Aorta (tissue), 5 donors: Measurements from ENCODE around the gene CSNK2A1. TPM values are rescaled to one million over a fixed set of nuclear protein-coding genes. Genes with fewer than 3 reads are reported as not detected.

Experiments
- ATAC-seq: fragments of 200-7000 bp; cut with Tn5 transposase; one replicate; pipeline ENCODE4 v1.9.1; 2022; ENCODE audit warnings: moderate library complexity; ENCODE audit not compliant: low FRiP score
- DNase-seq, 2 donors: peaks; one replicate each; pipeline ENCODE4 v3.0.0-alpha.2; 2020
- H3K27ac ChIP-seq, 2 donors: one replicate each; pipeline ENCODE4 v1.5.1; 2013; ENCODE audit warnings: low read length in 2 of 2, mild to moderate bottlenecking in 2 of 2, moderate library complexity in 2 of 2, control low read depth in 1 of 2, inconsistent platforms in 1 of 2, low read depth in 1 of 2
- H3K27me3 ChIP-seq, 2 donors: one replicate each; pipeline ENCODE4 v1.6.1; 2013; ENCODE audit warnings: control low read depth in 1 of 2, low read length in 1 of 2, mild to moderate bottlenecking in 1 of 2, moderate library complexity in 1 of 2; ENCODE audit not compliant: insufficient read depth in 2 of 2, control insufficient read depth in 1 of 2
- H3K36me3 ChIP-seq, 2 donors: one replicate each; pipeline ENCODE4 v1.6.1; 2013; ENCODE audit warnings: control low read depth in 1 of 2, low read length in 1 of 2, mild to moderate bottlenecking in 1 of 2; ENCODE audit not compliant: insufficient read depth in 2 of 2, control insufficient read depth in 1 of 2
- H3K4me1 ChIP-seq, 2 donors: one replicate each; pipeline ENCODE4 v1.6.1; 2013; ENCODE audit warnings: low read length in 2 of 2, control low read depth in 1 of 2, mild to moderate bottlenecking in 1 of 2, moderate library complexity in 1 of 2; ENCODE audit not compliant: insufficient read depth in 2 of 2, control insufficient read depth in 1 of 2
- H3K4me3 ChIP-seq, 2 donors: one replicate each; pipeline ENCODE4 v1.5.1; 2013; ENCODE audit warnings: low read length in 2 of 2, control low read depth in 1 of 2, mild to moderate bottlenecking in 1 of 2
- H3K9me3 ChIP-seq: one replicate; pipeline ENCODE4 v1.6.1; 2013; ENCODE audit warnings: mild to moderate bottlenecking, low read length; ENCODE audit not compliant: control insufficient read depth
- WGBS, 2 donors: extraction: QIAGEN DNeasy Blood & Tissue Kit; methylation state at CpG; one replicate each; pipeline ENCODE4 v1.1.7; 2013; 5-methylcytosine and 5-hydroxymethylcytosine counted together
- intact Hi-C, 2 donors: fragments of 100-400 bp; cut with DNase I; formaldehyde crosslinking; loops; one replicate each; pipeline versions ENCODE4 v1.14.2 to v1.15.0; 2022
- polyA plus RNA-seq, 2 donors: library from polyadenylated mRNA; stranded (reverse); fragments of 200-250 nt; gene quantifications; one replicate each; pipeline ENCODE4 v1.2.3, GENCODE V29; 2013
- total RNA-seq, 2 donors: library from RNA; stranded (reverse); fragmentation: NEBNext Ultra II Directional; extraction: Animal tissue kit (Norgen Biotek cat#: 25700); gene quantifications; one replicate each; pipeline ENCODE4 v1.2.1, GENCODE V29; 2021
- donor health status: healthy with polysubstance abuse.
- donor health status: Bipolar disorder and iron deficiency.
- donor health status: DM: no; HTN: no; CAD: no.
- donor health status: DM: no; HTN: no; CAD: no.
- donor health status: DM: yes; HTN: yes; CAD: no.

CSNK2A1 gene
- total and polyA plus RNA-seq, 4 donors, result 23.4 to 98.2 (median 50.6) TPM

GRCh38 chr20:532530-532929 lies 11.1 kb downstream of the CSNK2A1 start:
- peaks cover 2 to 3% of the 10 kb centered on the region in 2 donors for H3K4me1 ChIP-seq

GRCh38 chr20:531608-532007 lies 12.0 kb downstream of the CSNK2A1 start:
- Histone ChIP-seq H3K9me3 (no peaks in the 10 kb centered on the region), H3K4me1 (peaks cover 2 to 3% of the 10 kb centered on the region in 2 donors), H3K4me3 (no peak overlapping the region), H3K27me3 (no peaks in the 10 kb centered on the region), H3K27ac (no peak overlapping the region), H3K36me3 (peaks cover 0 to 4% of the 10 kb centered on the region in 2 donors)
- ATAC-seq (no peak), DNase-seq (no peak)
- intact Hi-C loops, result no loop called here

More at GRCh38 chr20:532530-532929, 11.1 kb downstream of the CSNK2A1 start:
- Histone ChIP-seq H3K9me3 (no peaks in the 10 kb centered on the region), H3K36me3 (peaks cover 0 to 1% of the 10 kb centered on the region in 2 donors), H3K27me3 (no peaks in the 10 kb centered on the region), H3K27ac (no peak overlapping the region), H3K4me3 (no peak overlapping the region)
- WGBS, 2 donors, result 80% methylated on average over 4 of the region's 4 CpGs
- no peak for ATAC-seq
- no peak for DNase-seq
- intact Hi-C loops, result no loop called here

- intact Hi-C loops, result no loop called here
- Histone ChIP-seq H3K27ac (no peak overlapping the region), H3K4me3 (no peak overlapping the region), H3K36me3 (peaks cover 0 to 4% of the 10 kb centered on the region in 2 donors), H3K4me1 (peaks cover 2 to 3% of the 10 kb centered on the region in 2 donors), H3K27me3 (no peaks in the 10 kb centered on the region), H3K9me3 (no peaks in the 10 kb centered on the region)
- DNase-seq (no peak), ATAC-seq (no peak)
- 95 to 97% methylated on average over 6 of the region's 6 CpGs for WGBS, 2 donors
These were observed 13.3 kb downstream of the CSNK2A1 start for GRCh38 chr20:530321-530720.

- WGBS, 2 donors, result 95 to 96% methylated on average over 7 of the region's 7 CpGs
- intact Hi-C loops, result no loop called here
- Histone ChIP-seq H3K27me3 (no peaks in the 10 kb centered on the region), H3K9me3 (no peaks in the 10 kb centered on the region), H3K4me1 (peaks cover 0 to 2% of the 10 kb centered on the region in 2 donors), H3K4me3 (no peak overlapping the region), H3K36me3 (peaks cover 0 to 4% of the 10 kb centered on the region in 2 donors), H3K27ac (no peak overlapping the region)
- ATAC-seq (no peak), DNase-seq (no peak)
These were observed 14.5 kb downstream of the CSNK2A1 start for GRCh38 chr20:528923-529604.

- Histone ChIP-seq H3K4me1 (peaks cover 0 to 2% of the 10 kb centered on the region in 2 donors), H3K4me3 (no peak overlapping the region), H3K9me3 (no peaks in the 10 kb centered on the region), H3K27me3 (no peaks in the 10 kb centered on the region), H3K27ac (no peak overlapping the region), H3K36me3 (peaks cover 0 to 4% of the 10 kb centered on the region in 2 donors)
- intact Hi-C loops, result no loop called here
- DNase-seq, result no peak
- ATAC-seq, result no peak
- WGBS, 2 donors, result 94 to 98% methylated on average over 2 of the region's 2 CpGs
These were observed 16.1 kb downstream of the CSNK2A1 start for GRCh38 chr20:527571-527886.

- ATAC-seq (no peak), DNase-seq (no peak)
- H3K4me1 ChIP-seq, result no peaks in the 10 kb centered on the region
- intact Hi-C loops, result no loop called here
- WGBS, 2 donors, result 94 to 97% methylated on average over 4 of the region's 4 CpGs
- no peaks in the 10 kb centered on the region for H3K27me3 ChIP-seq
- no peaks in the 10 kb centered on the region for H3K9me3 ChIP-seq
- H3K27ac ChIP-seq, result no peak overlapping the region
- no peak overlapping the region for H3K4me3 ChIP-seq
- H3K36me3 ChIP-seq, result peaks cover 0 to 1% of the 10 kb centered on the region in 2 donors
These were observed 21.7 kb downstream of the CSNK2A1 start for GRCh38 chr20:521860-522259.

GRCh38 chr20:519999-520398 lies 23.6 kb downstream of the CSNK2A1 start:
- intact Hi-C loops, result no loop called here
- H3K4me3 ChIP-seq, result no peak overlapping the region
- peaks cover 2% of the 10 kb centered on the region in 2 donors for H3K4me1 ChIP-seq
- no peak for ATAC-seq
- H3K36me3 ChIP-seq, result peaks cover 0 to 1% of the 10 kb centered on the region in 2 donors
- no peaks in the 10 kb centered on the region for H3K27me3 ChIP-seq
- H3K9me3 ChIP-seq, result no peaks in the 10 kb centered on the region
- DNase-seq, result no peak
- H3K27ac ChIP-seq, result no peak overlapping the region

- WGBS, 2 donors, result 3 to 5% methylated on average over 2 of the region's 2 CpGs
- peaks cover 0 to 1% of the 10 kb centered on the region in 2 donors for H3K36me3 ChIP-seq
These were observed 26.4 kb downstream of the CSNK2A1 start for GRCh38 chr20:517221-517620.

GRCh38 chr20:516799-517198 lies 26.8 kb downstream of the CSNK2A1 start:
- peaks cover 2 to 8% of the 10 kb centered on the region in 2 donors for H3K4me1 ChIP-seq
- no peak overlapping the region for H3K27ac ChIP-seq
- no peaks in the 10 kb centered on the region for H3K9me3 ChIP-seq

More at GRCh38 chr20:517221-517620, 26.4 kb downstream of the CSNK2A1 start:
- intact Hi-C loops, result no loop called here
- H3K4me3 ChIP-seq, result no peak overlapping the region
- DNase-seq (no peak), ATAC-seq (no peak)
- H3K27me3 ChIP-seq, result no peaks in the 10 kb centered on the region
- H3K4me1 ChIP-seq, result peaks cover 2 to 8% of the 10 kb centered on the region in 2 donors
- no peak overlapping the region for H3K27ac ChIP-seq
- H3K9me3 ChIP-seq, result no peaks in the 10 kb centered on the region

More at GRCh38 chr20:516799-517198, 26.8 kb downstream of the CSNK2A1 start:
- ATAC-seq, result no peak
- DNase-seq, result no peak
- Histone ChIP-seq H3K36me3 (peaks cover 0 to 1% of the 10 kb centered on the region in 2 donors), H3K27me3 (no peaks in the 10 kb centered on the region), H3K4me3 (no peak overlapping the region)
- 55 to 64% methylated on average over 2 of the region's 2 CpGs for WGBS, 2 donors
- intact Hi-C loops, result no loop called here
